Vagina (tissue), 2 donors: ENCODE results near the gene SATL1. TPM values are rescaled to one million over a fixed set of nuclear protein-coding genes. Genes with fewer than 3 reads are reported as not detected.

Experiments used
- DNase-seq, 2 donors: peaks; one replicate each; pipeline ENCODE4 v3.0.0-alpha.2; 2017; ENCODE audit errors: extremely low spot score in 2 of 2
- H3K27ac ChIP-seq: fragments of 200-600 bp; sonication (generic); one replicate; pipeline ENCODE4 v1.5.1; 2019
- H3K27me3 ChIP-seq: fragments of 200-600 bp; sonication (generic); one replicate; pipeline ENCODE4 v1.5.1; 2019
- H3K36me3 ChIP-seq, 2 donors: fragments of 200-600 bp; sonication (generic); one replicate each; pipeline ENCODE4 v1.5.1; 2017 to 2019
- H3K4me1 ChIP-seq: fragments of 200-600 bp; sonication (generic); one replicate; pipeline ENCODE4 v1.5.1; 2019
- H3K4me3 ChIP-seq, 2 donors: fragments of 200-600 bp; sonication (generic); 1 replicate in 1 of 2; 2 replicates in 1 of 2; pipeline ENCODE4 v1.5.1; 2016 to 2019
- H3K9me3 ChIP-seq: fragments of 200-600 bp; sonication (generic); one replicate; pipeline ENCODE4 v1.5.1; 2019
- POLR2A ChIP-seq, 2 donors: fragments of 450-650 bp; IDR thresholded peaks; one replicate each; pipeline ENCODE4 v1.6.1; 2017; ENCODE audit warnings: antibody characterized with exemption in 2 of 2, mild to moderate bottlenecking in 2 of 2, moderate library complexity in 2 of 2
- POLR2AphosphoS5 ChIP-seq, 2 donors: sonication (generic); formaldehyde crosslinking; IDR thresholded peaks; one replicate each; pipeline ENCODE4 v1.9.0; 2017; ENCODE audit warnings: antibody characterized with exemption in 2 of 2, mild to moderate bottlenecking in 2 of 2, low read depth in 1 of 2; ENCODE audit not compliant: insufficient read depth in 1 of 2
- intact Hi-C: fragments of 100-400 bp; cut with DNase I; formaldehyde crosslinking; loops from one replicate; pipeline ENCODE4 v1.15.1; 2023
- total RNA-seq: library from RNA; depleted of rRNA; stranded (reverse); fragments of >200 nt; gene quantifications from one replicate; pipeline ENCODE4 v1.2.3, GENCODE V29; 2016
- TF ChIP-seq, protein P1 (sequence below), 3 experiments: fragments of 450-650 bp in 2 of 3; fragments of 200-600 bp in 1 of 3; sonication (generic) in 1 of 3; IDR thresholded peaks; one replicate each; pipeline ENCODE4 v1.5.1; 2017 to 2019; ENCODE audit warnings: antibody characterized with exemption in 3 of 3, mild to moderate bottlenecking in 2 of 3, moderate library complexity in 2 of 3

SATL1 gene
- total RNA-seq, 1 donor from 2014 or later, result not detected

DNA sequence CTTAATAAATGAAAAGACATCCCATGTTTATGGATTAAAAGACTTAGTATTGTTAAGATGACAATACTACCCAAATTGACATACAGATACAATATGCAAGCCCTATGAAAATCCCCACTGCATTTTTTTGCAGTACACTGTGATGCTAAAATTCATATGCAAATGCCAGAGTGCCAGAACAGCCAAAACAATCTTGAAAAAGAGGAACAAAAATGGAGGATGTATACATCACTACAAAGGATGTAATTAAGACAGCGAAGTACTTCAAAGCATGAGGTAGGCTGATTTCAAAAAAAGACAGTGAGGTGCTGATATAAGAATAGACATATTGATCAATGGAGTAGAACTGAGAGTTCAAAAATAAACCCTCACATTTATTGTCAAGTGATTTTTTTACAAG is 47.3 kb downstream of the SATL1 start:
- no peaks in the 10 kb centered on the region for H3K36me3 ChIP-seq
- no peaks in the 10 kb centered on the region for H3K9me3 ChIP-seq
- H3K4me3 ChIP-seq, result no peak overlapping the region
- no peaks in the 10 kb centered on the region for H3K27me3 ChIP-seq
- intact Hi-C loops, result no loop called here
- TF ChIP-seq POLR2A (IDR thresholded peaks at IDR 0.05) (no peak), POLR2AphosphoS5 (IDR thresholded peaks at IDR 0.05; ENCODE audit: insufficient read depth in 1 of 2, low read depth in 1 of 2) (no peak)
- TF ChIP-seq, protein P1, sequence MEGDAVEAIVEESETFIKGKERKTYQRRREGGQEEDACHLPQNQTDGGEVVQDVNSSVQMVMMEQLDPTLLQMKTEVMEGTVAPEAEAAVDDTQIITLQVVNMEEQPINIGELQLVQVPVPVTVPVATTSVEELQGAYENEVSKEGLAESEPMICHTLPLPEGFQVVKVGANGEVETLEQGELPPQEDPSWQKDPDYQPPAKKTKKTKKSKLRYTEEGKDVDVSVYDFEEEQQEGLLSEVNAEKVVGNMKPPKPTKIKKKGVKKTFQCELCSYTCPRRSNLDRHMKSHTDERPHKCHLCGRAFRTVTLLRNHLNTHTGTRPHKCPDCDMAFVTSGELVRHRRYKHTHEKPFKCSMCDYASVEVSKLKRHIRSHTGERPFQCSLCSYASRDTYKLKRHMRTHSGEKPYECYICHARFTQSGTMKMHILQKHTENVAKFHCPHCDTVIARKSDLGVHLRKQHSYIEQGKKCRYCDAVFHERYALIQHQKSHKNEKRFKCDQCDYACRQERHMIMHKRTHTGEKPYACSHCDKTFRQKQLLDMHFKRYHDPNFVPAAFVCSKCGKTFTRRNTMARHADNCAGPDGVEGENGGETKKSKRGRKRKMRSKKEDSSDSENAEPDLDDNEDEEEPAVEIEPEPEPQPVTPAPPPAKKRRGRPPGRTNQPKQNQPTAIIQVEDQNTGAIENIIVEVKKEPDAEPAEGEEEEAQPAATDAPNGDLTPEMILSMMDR (IDR thresholded peaks at IDR 0.05), result no peak
- no peak for DNase-seq
- no peak overlapping the region for H3K27ac ChIP-seq
- no peaks in the 10 kb centered on the region for H3K4me1 ChIP-seq

DNA sequence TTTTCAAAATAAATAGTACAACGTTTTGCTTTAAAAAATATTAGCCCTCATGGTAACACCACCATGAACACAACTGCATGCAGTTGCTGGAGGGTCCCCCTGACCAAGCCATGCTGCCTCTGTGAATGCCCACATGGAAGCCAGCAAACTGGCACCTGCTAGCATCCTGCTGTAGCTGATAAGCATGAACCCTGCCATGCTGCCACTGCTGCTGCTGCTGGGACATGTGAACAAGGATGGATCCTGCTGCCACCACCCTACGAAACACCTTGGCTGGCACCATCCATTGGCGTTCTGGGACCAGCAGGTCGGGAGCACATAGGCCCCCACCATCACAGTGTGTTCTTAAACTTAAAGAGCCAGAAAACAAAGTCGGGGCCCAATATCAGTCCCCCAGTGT is 83.9 kb downstream of the SATL1 start:
- no peak for DNase-seq
- Histone ChIP-seq H3K4me3 (no peak overlapping the region), H3K9me3 (peaks cover 2% of the 10 kb centered on the region), H3K36me3 (no peaks in the 10 kb centered on the region), H3K4me1 (no peaks in the 10 kb centered on the region), H3K27me3 (no peaks in the 10 kb centered on the region), H3K27ac (no peak overlapping the region)
- intact Hi-C loops, result no loop called here
- no peak for TF ChIP-seq POLR2A (IDR thresholded peaks at IDR 0.05)

DNA sequence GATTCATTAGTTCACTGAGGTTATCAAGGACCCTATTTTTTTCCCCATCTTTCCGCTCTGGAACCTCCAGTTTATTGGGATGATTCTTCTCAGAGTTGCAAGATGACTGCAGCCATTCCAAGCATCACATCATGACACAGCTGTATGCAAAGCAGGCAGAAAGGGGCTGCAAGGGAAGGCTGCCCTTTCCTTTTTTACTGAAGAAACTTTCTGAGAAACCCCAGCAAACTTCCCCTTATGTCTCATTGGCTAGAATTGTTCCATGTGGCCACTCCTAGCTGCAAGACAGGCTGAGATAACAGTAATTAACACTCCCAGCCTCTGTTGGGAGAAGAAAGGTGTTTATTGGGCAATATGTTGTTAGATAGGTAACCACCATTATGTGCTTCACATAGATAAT is 102.6 kb downstream of the SATL1 start:
- Histone ChIP-seq H3K9me3 (no peaks in the 10 kb centered on the region), H3K4me1 (no peaks in the 10 kb centered on the region), H3K36me3 (no peaks in the 10 kb centered on the region), H3K4me3 (no peak overlapping the region), H3K27me3 (no peaks in the 10 kb centered on the region), H3K27ac (no peak overlapping the region)
- intact Hi-C loops, result no loop called here
- TF ChIP-seq POLR2A (IDR thresholded peaks at IDR 0.05) (no peak), POLR2AphosphoS5 (IDR thresholded peaks at IDR 0.05; ENCODE audit: insufficient read depth in 1 of 2, low read depth in 1 of 2) (no peak)
- TF ChIP-seq, protein P1 (IDR thresholded peaks at IDR 0.05), result no peak
- DNase-seq, result no peak

DNA sequence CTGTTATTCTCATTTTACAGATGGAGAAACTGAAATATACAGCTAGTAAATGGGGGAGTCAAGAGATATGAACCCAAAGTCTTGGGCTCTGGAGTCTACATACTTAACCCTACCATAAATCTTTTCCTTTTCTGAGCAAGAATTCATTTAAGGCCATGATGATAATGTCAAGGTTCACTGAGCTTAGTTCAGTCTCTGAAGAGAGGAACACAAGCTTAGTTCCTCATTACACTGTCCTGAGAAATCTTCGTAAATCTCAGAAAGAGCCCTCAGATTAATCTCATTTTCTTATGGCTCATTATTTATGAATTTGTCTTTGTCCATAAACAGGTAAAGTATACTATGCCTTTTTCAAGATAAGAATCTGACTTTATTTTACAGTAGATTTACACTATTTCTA is 104.2 kb downstream of the SATL1 start:
- H3K9me3 ChIP-seq, result no peaks in the 10 kb centered on the region
- H3K27ac ChIP-seq, result no peak overlapping the region
- no peaks in the 10 kb centered on the region for H3K36me3 ChIP-seq
- H3K4me1 ChIP-seq, result no peaks in the 10 kb centered on the region
- no peaks in the 10 kb centered on the region for H3K27me3 ChIP-seq
- DNase-seq, result no peak
- no peak overlapping the region for H3K4me3 ChIP-seq
- TF ChIP-seq POLR2AphosphoS5 (IDR thresholded peaks at IDR 0.05; ENCODE audit: insufficient read depth in 1 of 2, low read depth in 1 of 2) (no peak), POLR2A (IDR thresholded peaks at IDR 0.05) (no peak)
- TF ChIP-seq, protein P1 (IDR thresholded peaks at IDR 0.05), result no peak
- intact Hi-C loops, result no loop called here

DNA sequence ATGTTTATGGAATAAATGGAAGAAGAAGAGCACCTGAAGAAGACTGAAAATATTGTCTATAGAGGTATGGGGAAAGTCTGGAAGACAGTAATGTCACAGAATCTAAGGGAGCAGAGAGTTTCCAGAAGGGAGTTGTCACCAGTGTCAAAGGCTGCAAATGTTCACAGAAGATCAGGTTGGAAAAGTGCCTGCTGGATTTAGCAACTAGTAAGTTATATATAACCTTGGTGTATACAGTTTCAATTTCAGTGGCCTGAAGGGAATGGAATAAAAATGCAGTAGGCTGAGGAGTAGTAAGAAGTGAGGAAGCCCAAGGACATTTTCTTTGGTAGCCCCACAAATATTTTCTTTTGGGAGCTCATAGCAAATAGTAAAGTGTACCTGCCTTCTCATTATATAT is 107.2 kb downstream of the SATL1 start:
- intact Hi-C loops, result no loop called here
- Histone ChIP-seq H3K9me3 (no peaks in the 10 kb centered on the region), H3K27ac (no peak overlapping the region), H3K36me3 (no peaks in the 10 kb centered on the region), H3K4me1 (no peaks in the 10 kb centered on the region), H3K27me3 (no peaks in the 10 kb centered on the region), H3K4me3 (no peak overlapping the region)
- TF ChIP-seq, protein P1 (IDR thresholded peaks at IDR 0.05), result no peak
- TF ChIP-seq POLR2AphosphoS5 (IDR thresholded peaks at IDR 0.05; ENCODE audit: insufficient read depth in 1 of 2, low read depth in 1 of 2) (no peak), POLR2A (IDR thresholded peaks at IDR 0.05) (no peak)
- DNase-seq, result no peak

DNA sequence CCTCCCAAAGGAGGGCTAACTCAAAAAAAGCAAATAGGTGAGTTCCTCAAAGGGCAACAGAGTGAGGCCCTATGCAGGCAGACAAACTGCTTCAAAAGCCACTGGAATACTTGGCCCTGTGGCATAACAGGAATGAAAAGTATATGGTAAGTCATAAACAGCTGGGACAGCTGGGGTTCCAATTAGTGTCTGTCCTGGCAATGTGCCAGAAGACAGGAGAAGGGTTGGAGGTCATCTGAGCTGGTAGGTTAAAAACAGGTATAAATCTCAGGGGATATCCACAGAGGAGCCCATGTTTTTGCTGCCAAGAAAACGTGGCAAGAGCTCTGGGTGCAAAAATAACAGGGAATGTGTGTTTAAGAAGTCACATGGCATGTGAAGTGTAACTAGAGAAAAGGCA is 128.3 kb downstream of the SATL1 start:
- intact Hi-C loops, result no loop called here
- TF ChIP-seq POLR2A (IDR thresholded peaks at IDR 0.05), result no peak
- no peak for TF ChIP-seq POLR2AphosphoS5 (IDR thresholded peaks at IDR 0.05; ENCODE audit: insufficient read depth in 1 of 2, low read depth in 1 of 2)
- TF ChIP-seq, protein P1 (IDR thresholded peaks at IDR 0.05), result no peak
- no peaks in the 10 kb centered on the region for H3K4me1 ChIP-seq

More for the DNA sequence above, 128.3 kb downstream of the SATL1 start:
- Histone ChIP-seq H3K4me3 (no peak overlapping the region), H3K27me3 (no peaks in the 10 kb centered on the region), H3K9me3 (no peaks in the 10 kb centered on the region), H3K27ac (no peak overlapping the region), H3K36me3 (no peaks in the 10 kb centered on the region)
- DNase-seq, result no peak
